Measurements from ENCODE around the gene LRRC32.
"Not testable (repeated sequence)": the region's sequence is repeated elsewhere in the genome, so short reads cannot be mapped to it uniquely, and the experiment has no call there.

LRRC32 gene

DNA sequence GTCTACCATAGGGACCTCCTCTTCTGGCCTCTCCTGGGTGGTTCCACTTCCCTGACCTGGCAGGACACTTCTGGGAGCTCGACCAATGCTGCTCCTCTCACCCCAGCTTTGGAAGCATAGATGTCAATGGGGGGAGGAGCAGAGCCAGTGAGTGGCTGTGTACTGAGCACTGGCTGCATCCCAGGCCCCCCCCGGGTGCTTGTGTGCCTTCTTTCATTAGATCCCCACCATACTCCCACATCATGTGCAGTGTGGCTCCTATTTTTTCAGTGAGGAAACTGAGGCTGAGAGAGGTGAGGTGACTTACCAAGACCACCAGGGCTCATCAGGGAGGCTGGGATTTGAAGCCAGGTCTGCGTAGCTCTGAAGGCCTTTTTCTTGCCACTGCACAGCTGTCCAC, 44.3 kb downstream of the LRRC32 start:
- DNase-seq = peak; percentile 53

DNA sequence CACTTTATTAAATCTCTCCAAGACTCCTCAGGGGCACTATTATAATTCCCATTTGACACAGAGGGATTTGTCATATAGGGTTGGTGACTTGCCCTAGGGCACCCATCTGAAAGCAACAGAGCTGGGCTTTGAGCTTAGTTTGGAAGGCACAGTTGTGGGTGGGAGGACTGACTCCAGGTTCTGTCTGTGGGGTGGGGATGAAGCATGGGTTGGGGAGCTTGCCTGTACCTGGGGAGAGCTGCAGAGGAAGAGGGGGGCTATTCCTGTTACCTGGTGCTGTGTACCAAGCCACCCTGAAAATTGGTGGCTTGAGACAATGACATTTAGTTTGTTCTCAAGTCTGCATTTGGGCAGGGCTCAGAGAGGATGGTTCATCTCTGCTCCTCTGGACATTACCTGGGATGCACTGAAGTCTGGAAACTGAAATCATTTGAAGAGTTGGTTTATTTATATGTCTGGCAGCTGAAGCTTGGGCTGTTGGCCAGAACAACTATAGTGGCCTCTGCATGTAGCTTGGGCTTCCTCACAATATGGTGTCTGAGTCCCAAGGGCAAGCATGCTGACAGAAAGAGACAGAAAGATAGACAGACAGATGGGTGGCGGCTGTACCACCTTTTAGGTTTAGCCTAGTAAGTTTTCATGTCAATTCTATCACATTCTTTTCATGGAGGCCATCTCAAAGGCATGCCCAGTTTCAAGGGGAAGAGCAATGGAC, 44.9 kb downstream of the LRRC32 start:
- peak; percentile 43 for DNase-seq

DNA sequence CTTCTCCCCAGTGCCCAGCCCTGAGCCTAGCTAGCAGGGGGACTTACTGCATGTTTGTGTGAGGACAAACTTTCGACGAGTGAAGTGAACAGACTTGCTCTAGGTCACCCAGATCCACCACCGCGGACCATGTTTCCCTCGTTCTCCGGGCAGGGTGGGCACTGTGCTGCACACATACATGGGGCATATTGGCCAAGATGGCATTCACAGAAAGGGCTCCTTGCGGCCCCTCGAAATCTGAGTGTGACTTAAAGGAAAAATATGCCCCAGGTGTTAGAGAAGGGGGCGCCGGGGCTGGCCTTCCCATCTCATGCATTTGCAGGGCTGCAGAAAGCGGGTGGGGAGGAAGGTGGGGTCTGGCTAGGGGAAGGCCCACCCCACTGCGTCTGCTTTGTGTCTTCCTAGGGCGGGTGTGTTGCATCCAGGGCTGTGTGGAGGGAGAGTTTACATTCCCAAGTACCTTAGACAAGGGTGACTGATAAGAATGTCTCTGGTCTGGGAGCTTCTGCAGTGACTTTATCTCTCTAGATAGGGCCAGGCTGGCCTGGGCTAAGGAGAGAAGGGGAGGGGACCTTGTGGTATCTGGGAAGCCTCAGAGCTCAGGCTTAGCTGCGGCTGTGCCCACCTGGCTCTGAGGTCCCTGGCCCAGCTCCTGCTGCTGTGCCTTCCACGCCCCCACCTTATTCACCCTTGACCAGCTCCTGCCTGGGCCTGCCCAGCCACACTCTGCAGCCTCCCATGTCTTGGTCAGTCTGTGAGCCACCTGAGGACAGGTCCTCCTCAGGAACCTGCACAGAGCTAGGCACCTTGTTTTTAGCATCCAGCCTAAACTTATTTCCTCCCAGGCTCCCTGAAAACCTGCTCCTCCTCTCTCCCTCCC, 45.8 kb downstream of the LRRC32 start:
- peak; percentile 43 for DNase-seq

DNA sequence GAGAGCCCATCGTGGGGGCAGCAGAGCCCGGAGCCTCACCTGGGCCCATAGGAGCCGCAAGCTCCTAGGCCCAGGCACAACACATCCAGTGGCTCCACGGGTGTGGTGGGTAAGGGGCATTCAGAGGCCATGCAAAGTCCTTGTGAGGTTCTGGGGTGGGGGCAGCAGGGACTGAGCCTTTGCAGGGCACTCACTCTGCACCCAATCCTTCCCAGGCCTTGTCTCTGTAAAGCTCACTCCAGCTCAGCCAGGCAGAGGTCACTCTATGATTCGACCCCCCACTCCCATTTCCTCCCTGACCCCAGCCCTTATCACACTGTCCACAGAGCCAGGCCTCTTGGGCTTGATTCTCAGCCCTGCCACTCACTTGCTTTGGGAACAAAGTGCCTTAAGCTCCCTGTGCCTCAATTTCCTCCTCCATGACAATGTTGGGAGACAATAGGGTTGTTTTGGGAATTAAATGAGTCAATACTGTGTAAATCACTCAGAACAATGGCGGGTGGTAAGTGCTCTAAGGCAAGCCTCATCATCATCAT, 46.6 kb downstream of the LRRC32 start:
- DNase-seq = peak; percentile 51

DNA sequence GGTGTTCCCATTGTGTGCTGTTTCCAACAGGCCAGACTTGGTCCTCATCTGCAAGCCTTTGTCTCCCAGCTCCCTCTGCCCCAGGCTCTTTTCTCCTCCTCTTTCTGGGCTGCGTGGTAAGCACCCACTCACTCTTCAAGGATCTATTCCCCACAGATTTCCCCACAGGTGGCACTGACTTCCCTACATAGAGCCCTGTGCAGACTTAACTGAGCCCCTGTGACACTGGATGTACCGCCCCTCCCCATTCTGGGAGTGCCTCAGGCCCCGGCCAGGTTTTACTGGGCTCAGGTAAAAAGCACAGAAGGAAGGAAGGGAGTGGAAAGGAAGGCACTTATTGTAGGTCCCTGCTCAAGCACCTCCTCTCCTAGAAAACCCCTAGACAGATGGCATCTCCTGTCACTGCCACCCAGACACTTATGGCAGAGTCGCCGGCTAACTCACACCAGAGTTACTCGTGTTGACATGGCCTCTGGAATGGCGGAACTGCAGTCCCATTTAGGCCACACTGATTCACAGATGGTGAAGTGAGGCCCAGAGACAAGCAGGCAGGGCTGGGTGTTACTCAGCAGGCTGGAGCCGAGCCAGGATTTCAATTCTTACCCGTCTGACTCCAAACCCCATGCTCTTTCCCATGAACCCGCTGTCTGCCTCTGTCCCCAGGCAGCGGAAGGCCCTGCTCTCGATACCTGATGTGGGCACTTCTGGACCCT, 47.2 kb downstream of the LRRC32 start:
- DNase-seq = peak; percentile 42

DNA sequence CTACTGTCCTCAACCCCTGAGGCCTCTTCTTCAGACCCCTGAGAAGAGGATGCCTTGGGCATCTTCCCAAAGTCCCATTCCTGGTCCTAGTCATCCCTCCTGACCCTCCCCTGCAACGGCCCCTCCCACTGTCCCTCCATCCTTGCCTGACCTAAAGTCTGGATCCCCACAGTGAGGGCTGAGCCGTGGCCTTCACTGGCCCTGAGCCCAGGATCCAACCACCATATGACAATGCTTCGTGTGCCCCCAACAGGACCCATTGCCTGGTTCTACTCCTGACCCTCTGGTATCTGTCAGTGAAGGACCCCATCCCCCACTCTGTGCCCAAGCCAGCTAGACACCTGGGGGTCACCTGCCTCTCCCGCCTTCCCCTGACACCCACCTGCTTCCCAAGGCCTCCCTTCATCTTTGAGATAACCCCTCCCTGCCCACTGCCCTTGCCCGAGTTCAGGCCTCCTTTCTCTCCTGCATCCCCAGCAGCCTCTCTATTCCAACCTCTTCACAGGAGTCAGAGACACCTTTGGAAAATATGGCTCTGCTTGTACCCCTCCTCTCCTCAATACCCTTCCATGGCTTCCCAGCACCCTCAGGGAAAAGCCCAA, 48.0 kb downstream of the LRRC32 start:
- peak; percentile 40 for DNase-seq

DNA sequence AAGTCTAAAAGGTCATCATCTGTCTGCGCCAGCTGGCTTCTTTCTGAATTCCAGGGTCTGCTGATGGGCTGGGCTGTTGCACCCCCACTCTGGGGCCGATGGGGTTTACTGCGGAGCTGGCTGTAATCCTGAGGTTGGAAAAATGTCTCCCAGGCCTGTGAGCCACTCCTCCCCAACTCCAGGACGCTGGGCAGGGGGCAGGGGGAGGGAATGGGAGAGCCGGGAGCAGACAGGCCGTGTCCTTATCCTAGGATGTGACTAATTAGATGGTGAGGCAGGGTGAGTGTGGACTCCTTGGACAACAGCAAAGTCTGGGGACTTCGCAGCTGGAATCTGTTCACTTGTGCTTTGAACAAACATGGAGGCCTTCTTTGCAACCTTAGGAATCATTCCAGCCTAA, 48.7 kb downstream of the LRRC32 start:
- peak; percentile 26 for DNase-seq

DNA sequence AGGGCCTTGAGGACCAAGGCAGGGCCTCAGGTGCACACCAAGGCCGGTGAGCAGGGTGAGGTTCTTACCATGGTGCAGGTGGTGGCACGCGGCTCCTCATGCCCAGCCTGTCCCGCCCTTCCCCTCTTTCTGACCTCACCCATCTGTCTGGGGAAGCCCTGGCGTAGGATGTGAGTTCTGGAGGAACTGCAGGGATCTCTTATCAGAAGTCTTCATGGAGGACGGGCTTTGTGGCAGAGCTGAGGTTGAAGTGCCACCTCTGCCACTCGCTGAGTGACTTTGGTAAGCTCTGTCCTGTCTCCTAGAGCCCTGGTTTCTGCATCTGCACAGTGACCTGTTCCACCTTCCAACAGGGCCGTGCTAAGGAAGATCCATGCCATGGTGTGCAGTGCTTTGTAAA, 49.1 kb downstream of the LRRC32 start:
- DNase-seq = peak; percentile 46

DNA sequence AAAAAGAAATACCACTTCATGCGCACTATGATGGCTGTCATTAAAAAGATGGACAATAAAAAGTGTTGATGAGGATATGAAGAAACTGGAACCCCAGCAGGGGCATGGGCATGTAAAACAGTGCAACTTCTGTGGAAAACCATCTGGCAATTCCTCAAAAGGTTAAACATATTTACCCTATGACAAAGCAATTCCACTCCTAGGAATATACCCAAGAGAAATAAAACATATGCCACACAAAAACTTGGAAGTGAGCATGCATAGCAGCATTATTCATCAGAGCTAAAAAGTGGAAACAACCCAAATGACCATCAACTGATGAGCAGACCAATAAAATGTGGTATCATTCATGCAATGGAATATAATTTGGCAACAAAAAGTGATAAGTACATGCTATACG, 50.1 kb downstream of the LRRC32 start:
- DNase-seq = no peak

DNA sequence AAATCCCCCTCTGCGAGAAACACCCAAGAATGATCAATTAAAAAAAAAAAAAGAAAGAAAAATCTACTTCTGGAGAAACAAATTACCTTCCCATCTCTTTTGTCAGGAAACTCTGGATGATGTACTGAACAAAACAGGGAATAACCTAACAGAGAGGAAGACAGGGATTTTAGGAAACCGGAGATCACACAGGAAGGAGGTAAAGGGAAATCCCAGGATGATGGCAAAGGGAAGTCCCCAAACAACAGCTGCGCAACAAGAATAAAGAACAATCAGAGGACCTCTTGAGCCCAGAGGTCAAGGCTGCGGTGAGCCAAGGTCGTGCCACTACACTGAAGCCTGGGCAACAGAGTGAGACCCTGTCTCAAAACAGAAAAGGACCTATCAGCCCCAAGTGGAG, 50.7 kb downstream of the LRRC32 start:
- not testable (repeated sequence) for DNase-seq

DNA sequence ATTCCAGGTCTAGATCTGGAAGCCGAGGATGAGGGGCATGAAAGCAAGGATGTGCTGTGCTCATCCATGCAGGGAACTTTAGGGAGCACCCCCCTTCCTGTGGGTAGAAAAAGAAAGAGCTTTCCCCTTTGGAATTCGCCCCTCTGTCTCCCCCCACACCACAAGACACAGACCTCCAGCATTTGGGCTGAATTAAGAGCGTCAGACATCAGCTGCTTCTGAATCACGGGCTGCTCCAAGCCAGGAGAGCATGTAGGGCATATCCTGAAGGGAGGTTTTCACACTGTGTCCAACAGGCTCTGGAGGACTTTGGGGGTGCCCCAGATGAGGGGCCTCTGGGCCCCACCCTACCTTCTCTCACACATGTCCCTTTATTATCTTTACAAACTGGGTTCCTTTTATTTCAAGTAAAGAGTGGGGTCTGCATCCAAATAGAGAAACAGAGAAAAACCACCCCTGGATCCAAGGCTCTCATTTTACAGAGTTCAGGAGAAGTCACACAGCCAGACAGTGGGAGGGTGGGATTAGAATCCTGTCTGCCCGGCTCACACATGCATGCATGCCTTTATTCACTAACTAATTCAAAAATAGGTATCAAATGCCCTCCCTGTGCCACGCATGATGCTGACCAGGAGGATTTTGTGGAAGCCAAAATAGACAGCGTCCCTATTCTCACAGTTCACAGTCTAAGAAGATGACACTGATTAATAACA, 52.8 kb downstream of the LRRC32 start:
- DNase-seq = no peak

DNA sequence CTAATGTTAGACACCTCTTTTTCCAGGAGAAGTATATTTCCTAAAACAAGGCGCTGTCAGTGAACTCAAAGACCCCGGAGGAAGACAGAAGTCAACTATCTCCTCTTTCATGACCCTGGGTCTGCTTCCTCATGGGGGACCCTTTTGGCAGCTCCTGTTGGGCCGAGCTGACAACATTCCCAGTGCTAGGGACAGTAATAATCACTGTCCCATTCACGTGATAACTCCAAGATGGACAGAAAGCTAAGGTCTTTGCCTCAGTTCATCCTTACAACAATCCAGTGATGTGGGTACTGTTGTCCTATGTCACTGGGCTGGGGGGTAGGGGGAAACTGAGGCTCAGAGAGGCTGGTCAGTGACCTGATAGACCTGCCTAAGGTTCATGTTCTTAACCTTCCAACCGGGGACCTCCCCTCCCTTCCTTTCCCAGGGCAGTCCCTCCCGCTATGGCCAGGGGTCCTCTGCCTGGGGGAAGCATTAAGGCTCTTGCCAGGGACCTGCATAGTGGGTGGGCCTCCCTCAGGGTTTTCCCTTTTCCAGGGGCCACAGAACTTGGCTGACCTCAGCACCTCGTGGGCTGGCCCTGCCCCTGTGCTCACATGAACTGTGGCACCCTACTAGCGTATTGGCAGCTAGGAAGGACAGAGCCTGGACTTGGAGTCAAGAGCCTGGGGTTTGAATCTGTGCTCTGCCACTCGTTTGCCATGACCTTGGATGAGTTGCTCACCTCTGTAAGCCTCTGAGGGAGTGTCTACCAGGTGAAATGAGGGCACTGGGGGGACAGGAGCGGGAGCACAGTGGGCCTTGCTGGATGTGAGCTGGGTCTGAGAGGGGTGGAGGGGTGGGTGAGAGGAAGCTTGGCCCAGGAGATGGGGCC, 53.6 kb downstream of the LRRC32 start:
- DNase-seq = peak; percentile 52

DNA sequence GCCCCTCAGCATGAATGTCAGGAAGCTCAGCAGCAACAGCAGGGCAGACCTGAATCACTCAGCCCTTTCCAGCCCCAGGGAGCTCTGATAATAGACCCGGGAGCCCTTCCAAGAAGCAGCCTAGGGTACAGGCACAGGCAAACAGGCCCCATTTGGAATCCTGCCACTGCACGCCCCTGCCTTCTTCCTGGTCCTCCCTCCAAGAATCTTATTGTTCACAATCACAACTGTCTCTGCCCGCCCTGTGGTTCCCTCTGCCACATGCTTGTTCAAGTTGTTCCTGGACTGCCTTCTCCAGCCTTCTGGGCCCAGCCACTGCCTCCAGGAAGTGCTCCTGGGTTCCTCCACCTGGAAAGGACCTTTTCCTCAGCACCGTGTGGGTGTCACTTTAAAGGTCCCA, 54.6 kb downstream of the LRRC32 start:
- DNase-seq = no peak

DNA sequence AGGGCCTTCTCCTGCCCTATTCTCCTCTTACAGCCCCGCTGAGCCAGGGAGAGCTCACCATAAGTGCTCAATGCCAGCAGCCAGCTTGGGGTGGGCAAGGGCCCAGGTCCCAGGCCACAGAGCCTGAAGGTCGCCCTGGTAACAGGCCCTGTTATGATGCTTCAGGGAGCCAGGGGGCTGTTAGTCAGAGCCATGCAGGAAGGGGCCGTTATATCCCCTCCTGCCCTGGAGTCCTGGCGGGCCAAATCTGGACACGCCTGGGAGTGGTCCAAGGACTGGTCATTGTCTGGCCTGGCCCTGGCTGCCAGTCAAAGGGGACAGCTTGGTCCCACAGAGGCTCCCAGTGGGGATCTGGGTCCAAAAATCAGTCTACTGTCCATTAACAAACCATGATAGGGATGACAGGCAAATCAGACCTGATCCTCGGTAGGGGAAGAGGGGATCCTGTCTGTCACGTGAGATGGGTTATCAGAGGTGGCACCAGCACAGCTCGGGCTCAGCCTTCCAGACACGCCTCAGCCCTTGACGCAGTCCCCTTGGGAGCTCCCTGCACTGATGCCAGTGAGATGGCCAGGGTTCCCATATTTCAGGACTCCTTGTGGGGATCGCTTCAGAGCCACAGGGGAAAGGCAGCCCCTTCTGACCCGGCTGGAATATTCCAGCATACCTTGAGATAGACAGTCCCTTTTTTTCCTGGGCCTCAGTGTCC, 55.9 kb downstream of the LRRC32 start:
- no peak for DNase-seq

DNA sequence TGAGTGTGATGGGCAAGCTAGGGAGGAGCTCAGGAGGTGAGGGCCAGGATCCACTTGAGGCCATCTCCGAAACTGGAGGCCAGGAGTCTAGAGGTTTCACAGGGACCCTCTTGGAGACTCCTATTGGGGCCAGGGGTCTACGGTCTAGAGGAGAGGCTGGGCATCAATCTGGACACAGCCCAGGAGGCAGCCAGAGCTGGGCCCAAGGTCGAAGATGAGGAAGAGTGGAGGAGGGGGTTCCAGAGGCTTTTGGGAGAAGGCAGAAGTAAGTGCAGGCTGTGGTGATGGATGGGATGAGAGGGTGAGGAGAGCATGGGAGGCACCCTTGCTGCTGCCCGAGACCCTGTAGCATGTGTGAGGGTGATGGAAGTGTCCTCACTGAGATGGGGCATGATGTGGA, 56.6 kb downstream of the LRRC32 start:
- DNase-seq = peak; percentile 47

DNA sequence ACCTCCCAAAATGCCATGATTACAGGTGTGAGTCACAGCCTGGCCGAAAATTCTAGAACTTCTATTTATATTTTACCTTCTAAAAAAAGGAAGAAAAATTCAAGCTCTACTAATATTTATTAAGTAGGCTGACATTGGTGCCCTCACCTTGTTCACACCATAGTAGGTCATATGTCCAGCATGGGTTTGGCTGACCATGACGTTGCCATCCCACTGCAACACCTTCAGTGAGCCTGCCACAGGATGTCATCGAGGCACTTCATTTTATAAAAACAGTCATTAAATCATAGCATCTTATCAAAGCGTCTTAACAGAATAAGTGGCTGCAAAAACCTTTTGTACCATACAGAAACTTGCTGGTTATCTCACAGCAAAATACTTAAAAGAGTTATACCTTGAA, 58.3 kb downstream of the LRRC32 start:
- no peak for DNase-seq

DNA sequence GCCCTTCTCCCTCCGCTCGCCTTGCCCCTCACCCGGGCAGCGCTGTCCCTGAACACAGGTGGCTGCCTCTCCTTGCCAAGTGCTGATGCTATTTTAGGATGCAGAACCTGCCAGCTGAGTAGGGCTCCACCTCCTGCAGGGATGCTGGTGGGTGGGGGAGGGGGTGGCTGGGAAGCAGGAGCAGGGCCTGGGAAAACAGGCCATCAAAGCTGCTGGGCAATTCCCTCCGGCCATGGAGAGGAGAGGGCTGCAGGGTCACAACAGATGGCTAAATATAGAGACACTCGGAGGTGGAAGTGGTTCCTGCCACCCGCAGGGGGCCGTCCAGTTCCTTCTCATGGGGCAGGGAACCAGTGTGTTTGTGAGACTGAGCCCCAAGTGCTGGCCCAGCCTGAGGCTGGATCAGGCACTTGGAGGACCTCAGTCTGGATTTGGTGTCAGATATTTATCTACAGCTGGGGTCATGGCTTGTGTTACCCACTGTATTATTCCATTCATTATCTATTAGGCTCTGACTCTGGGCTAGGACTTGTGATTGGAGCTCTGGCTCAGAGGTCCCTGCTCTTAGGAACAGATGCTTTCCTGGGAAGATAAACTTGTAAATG, 59.6 kb downstream of the LRRC32 start:
- peak; percentile 54 for DNase-seq

DNA sequence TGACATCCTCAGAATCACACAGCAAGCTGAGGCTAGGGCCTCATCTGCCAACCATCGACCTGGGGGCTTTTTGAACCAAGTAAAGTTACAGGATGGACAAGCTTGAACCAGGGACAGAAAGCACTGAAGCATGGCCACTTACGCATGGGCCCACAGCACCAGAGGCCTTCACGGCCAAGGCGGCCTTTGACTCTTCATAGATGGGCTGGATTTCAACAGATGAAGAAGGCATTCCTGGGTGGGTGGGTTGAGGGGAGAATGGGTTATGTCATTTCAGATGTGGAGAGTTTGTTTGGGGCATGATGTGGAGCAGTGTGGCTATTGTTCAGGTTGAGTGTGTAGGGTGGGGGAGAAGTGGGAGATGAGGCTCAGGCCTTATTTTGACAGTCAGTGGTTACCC, 60.2 kb downstream of the LRRC32 start:
- peak; percentile 30 for DNase-seq

DNA sequence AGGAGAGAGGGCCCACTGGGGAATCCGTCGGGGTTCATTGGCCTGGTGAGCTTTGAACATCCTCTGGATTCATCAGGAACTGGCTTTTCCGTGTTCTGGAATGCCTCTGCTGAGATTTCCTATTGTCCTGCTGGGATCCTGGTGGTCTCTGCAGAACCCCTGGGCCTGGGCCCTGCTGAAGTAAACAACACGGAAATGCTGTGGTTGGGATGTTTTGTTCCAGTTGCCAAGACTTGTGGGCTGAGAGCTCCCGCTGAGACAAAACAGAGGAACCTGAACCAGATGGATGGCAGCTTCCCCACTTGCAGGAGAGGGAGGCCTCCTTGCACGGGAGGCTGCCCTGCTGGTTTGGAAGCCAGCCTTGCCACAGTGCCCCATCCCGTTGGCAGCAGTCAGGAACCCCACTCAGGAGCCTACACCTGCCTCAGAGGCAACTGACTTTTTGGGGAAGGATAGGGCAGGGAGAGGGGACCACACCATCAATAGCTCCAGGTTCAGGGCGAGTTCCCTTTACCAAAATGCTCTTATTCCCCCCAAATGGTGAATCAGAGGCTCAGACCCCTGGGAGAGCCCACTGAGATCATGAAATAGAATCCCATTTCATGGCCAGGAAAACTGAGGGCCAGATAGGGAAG, 60.7 kb downstream of the LRRC32 start:
- peak; percentile 32 for DNase-seq
